ENCODE measurements around the gene C8A. TPM values are rescaled to one million over a fixed set of nuclear protein-coding genes. Genes with fewer than 3 reads are reported as not detected.

Gene C8A
- total and polyA plus RNA-seq, 2 of the 13 experiments (the other 11 are each of a cell fraction or from before 2014, with no cell fraction given): 10.5 to 15.0 TPM

DNA sequence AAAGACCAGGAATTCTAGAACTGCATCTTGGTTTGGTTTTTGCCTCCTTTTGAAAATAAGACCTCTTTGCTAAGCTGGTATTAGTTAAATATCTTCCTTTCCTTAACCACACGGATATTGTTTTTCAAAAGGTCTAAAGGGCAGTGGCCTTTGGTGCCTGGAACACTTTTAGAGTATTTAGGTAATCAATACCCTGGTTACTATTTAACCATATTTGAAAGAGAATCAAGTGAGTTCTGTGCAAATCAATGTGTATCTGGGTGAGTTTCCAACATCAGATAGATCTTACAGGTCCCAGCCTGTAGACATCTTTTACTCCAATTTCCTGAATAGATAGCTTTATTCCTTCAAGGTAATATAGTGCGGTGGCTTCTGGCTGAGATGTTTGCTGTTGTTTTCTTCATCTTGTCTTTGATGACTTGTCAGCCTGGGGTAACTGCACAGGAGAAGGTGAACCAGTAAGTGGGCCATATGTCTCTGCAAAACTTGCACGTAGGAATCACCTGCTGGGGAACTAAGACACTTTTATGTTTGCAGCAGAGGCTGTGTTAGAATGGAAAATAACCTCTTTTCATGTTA is at the start of gene C8A (continued):
- TF ChIP-seq, protein P1, sequence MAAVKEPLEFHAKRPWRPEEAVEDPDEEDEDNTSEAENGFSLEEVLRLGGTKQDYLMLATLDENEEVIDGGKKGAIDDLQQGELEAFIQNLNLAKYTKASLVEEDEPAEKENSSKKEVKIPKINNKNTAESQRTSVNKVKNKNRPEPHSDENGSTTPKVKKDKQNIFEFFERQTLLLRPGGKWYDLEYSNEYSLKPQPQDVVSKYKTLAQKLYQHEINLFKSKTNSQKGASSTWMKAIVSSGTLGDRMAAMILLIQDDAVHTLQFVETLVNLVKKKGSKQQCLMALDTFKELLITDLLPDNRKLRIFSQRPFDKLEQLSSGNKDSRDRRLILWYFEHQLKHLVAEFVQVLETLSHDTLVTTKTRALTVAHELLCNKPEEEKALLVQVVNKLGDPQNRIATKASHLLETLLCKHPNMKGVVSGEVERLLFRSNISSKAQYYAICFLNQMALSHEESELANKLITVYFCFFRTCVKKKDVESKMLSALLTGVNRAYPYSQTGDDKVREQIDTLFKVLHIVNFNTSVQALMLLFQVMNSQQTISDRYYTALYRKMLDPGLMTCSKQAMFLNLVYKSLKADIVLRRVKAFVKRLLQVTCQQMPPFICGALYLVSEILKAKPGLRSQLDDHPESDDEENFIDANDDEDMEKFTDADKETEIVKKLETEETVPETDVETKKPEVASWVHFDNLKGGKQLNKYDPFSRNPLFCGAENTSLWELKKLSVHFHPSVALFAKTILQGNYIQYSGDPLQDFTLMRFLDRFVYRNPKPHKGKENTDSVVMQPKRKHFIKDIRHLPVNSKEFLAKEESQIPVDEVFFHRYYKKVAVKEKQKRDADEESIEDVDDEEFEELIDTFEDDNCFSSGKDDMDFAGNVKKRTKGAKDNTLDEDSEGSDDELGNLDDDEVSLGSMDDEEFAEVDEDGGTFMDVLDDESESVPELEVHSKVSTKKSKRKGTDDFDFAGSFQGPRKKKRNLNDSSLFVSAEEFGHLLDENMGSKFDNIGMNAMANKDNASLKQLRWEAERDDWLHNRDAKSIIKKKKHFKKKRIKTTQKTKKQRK (IDR thresholded peaks at IDR 0.05; ENCODE audit: low read length): no peak
- TF ChIP-seq IRF2 (CRISPR knock-in tag; IDR thresholded peaks at IDR 0.05) (peak; percentile 61; the same call in 1 of the 2 replicates), ONECUT2 (CRISPR knock-in tag; IDR thresholded peaks at IDR 0.05) (peak; percentile 95), CBX5 (CRISPR knock-in tag; IDR thresholded peaks at IDR 0.05; ENCODE audit: borderline replicate concordance) (no peak), FOXA3 (CRISPR knock-in tag; IDR thresholded peaks at IDR 0.05) (peak; percentile 84), ZNF891 (CRISPR knock-in tag; IDR thresholded peaks at IDR 0.05) (no peak), LCORL (IDR thresholded peaks at IDR 0.05) (no peak; the same call in 1 of the 2 replicates), LCORL (CRISPR knock-in tag; IDR thresholded peaks at IDR 0.05) (peak; percentile 75), HNF4G (IDR thresholded peaks at IDR 0.05; ENCODE audit: borderline replicate concordance, low read depth, low read length) (peak; percentile 93), HNF4G (CRISPR knock-in tag; IDR thresholded peaks at IDR 0.05; ENCODE audit: borderline replicate concordance, low read depth) (peak; percentile 54; the same call in 1 of the 2 replicates), MIXL1 (CRISPR knock-in tag; IDR thresholded peaks at IDR 0.05) (0 out of 2 replicates have a peak, but pooled peaks have one; percentile 57), ZNF317 (CRISPR knock-in tag; IDR thresholded peaks at IDR 0.05) (peak; percentile 64; the same call in 1 of the 2 replicates), RXRB (CRISPR knock-in tag; IDR thresholded peaks at IDR 0.05; ENCODE audit: borderline replicate concordance) (peak; percentile 89), HNF4A (CRISPR knock-in tag; IDR thresholded peaks at IDR 0.05) (peak; percentile 92), ZNF292 (CRISPR knock-in tag; IDR thresholded peaks at IDR 0.05; ENCODE audit: borderline replicate concordance, low read depth) (peak; percentile 22; the same call in 1 of the 2 replicates), ZNF839 (CRISPR knock-in tag; IDR thresholded peaks at IDR 0.05; ENCODE audit: borderline replicate concordance) (no peak), BRD4 (CRISPR knock-in tag; IDR thresholded peaks at IDR 0.05) (peak; percentile 21), FOXA1 (IDR thresholded peaks at IDR 0.05) (no peak), FOXA1 (CRISPR knock-in tag; IDR thresholded peaks at IDR 0.05) (peak; percentile 40; the same call in 1 of the 2 replicates), ZNF761 (CRISPR knock-in tag; conservative IDR thresholded peaks at IDR 0.05) (no peak)
- TF ChIP-seq, protein P2, sequence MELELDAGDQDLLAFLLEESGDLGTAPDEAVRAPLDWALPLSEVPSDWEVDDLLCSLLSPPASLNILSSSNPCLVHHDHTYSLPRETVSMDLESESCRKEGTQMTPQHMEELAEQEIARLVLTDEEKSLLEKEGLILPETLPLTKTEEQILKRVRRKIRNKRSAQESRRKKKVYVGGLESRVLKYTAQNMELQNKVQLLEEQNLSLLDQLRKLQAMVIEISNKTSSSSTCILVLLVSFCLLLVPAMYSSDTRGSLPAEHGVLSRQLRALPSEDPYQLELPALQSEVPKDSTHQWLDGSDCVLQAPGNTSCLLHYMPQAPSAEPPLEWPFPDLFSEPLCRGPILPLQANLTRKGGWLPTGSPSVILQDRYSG (CRISPR knock-in tag; IDR thresholded peaks at IDR 0.05): 0 out of 2 replicates have a peak, but pooled peaks have one; percentile 12
- TF ChIP-seq, protein P3, sequence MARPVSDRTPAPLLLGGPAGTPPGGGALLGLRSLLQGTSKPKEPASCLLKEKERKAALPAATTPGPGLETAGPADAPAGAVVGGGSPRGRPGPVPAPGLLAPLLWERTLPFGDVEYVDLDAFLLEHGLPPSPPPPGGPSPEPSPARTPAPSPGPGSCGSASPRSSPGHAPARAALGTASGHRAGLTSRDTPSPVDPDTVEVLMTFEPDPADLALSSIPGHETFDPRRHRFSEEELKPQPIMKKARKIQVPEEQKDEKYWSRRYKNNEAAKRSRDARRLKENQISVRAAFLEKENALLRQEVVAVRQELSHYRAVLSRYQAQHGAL (CRISPR knock-in tag; IDR thresholded peaks at IDR 0.05; ENCODE audit: not compliant biosample characterization): no peak

Data from HepG2 (cell line).